HUES64 (cell line): ENCODE results near the gene RBMS3.

ENCODE experiments used
- H3K27ac ChIP-seq: 2 replicates; pipeline ENCODE4 v1.7.0; 2013; ENCODE audit warnings: low read depth, low read length, inconsistent platforms
- H3K27me3 ChIP-seq: 2 replicates; pipeline ENCODE4 v1.6.1; 2013; ENCODE audit warnings: mild to moderate bottlenecking, low read length; ENCODE audit not compliant: insufficient read depth
- H3K36me3 ChIP-seq: 2 replicates; pipeline ENCODE4 v1.6.1; 2013; ENCODE audit warnings: mild to moderate bottlenecking, low read length; ENCODE audit not compliant: insufficient read depth
- H3K4me1 ChIP-seq: 2 replicates; pipeline ENCODE4 v1.6.1; 2013; ENCODE audit warnings: mild to moderate bottlenecking, low read length, moderate library complexity; ENCODE audit not compliant: insufficient read depth
- H3K4me3 ChIP-seq: 2 replicates; pipeline ENCODE4 v1.5.1; 2013; ENCODE audit warnings: mild to moderate bottlenecking, low read length, moderate library complexity
- H3K9ac ChIP-seq: 2 replicates; pipeline ENCODE4 v1.6.1; 2013; ENCODE audit warnings: mild to moderate bottlenecking, low read depth, low read length
- H3K9me3 ChIP-seq: 2 replicates; pipeline ENCODE4 v1.6.1; 2013; ENCODE audit warnings: low read depth, low read length; ENCODE audit not compliant: insufficient read depth
- WGBS: fragments of 150-250, 120-280 bp; methylation state at CpG from one replicate; pipeline ENCODE4 v1.1.7; 2013; ENCODE audit warnings: missing lambda C conversion rate; 5-methylcytosine and 5-hydroxymethylcytosine counted together

The RBMS3 gene

DNA sequence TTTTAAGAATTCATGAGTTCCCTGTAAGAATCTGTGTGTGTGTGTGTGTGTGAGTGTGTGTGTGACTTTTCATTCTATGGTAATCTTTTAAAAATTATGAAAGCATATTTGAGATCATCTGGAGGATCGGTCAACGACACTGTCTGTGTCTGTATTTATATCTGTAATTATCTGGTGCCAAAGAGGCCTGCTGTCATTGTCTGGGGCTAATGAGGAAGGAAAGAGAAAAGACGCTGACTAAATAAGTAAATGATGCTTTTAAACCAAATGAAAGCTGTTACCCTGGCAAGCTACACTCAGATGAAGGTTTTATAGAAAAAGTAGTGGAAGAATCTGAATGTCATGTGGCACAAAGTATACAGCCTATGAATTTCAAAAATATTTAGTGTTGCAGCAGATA is 439.8 kb downstream of the RBMS3 start:
- WGBS: 95% methylated on average over 3 of the region's 3 CpGs
- Histone ChIP-seq H3K36me3 (no peaks in the 10 kb centered on the region), H3K27me3 (no peaks in the 10 kb centered on the region), H3K9me3 (no peaks in the 10 kb centered on the region), H3K27ac (no peak overlapping the region), H3K4me3 (no peak overlapping the region), H3K9ac (no peak overlapping the region), H3K4me1 (no peaks in the 10 kb centered on the region; the same call in 1 of the 2 replicates)

- H3K27ac ChIP-seq: no peak overlapping the region
- H3K27me3 ChIP-seq: no peaks in the 10 kb centered on the region
- no peak overlapping the region for H3K9ac ChIP-seq
- H3K4me1 ChIP-seq: no peaks in the 10 kb centered on the region; the same call in 1 of the 2 replicates
- H3K36me3 ChIP-seq: no peaks in the 10 kb centered on the region
- 100% methylated on average over 1 of the region's 2 CpGs for WGBS
- no peak overlapping the region for H3K4me3 ChIP-seq
- H3K9me3 ChIP-seq: no peaks in the 10 kb centered on the region
Observed at GRCh38 chr3:29721789-29722188, 440.9 kb downstream of the RBMS3 start.

GRCh38 chr3:29731050-29731449 is 450.2 kb downstream of the RBMS3 start:
- Histone ChIP-seq H3K4me3 (no peak overlapping the region), H3K36me3 (no peaks in the 10 kb centered on the region), H3K9me3 (no peaks in the 10 kb centered on the region), H3K4me1 (no peaks in the 10 kb centered on the region), H3K27ac (no peak overlapping the region), H3K27me3 (no peaks in the 10 kb centered on the region), H3K9ac (no peak overlapping the region)
- 100% methylated on average over 1 of the region's 1 CpG for WGBS

GRCh38 chr3:29741231-29741630 is 460.4 kb downstream of the RBMS3 start:
- Histone ChIP-seq H3K4me1 (peaks cover 13% of the 10 kb centered on the region; the same call in 1 of the 2 replicates), H3K36me3 (no peaks in the 10 kb centered on the region), H3K4me3 (no peak overlapping the region), H3K9me3 (no peaks in the 10 kb centered on the region), H3K27ac (no peak overlapping the region), H3K27me3 (no peaks in the 10 kb centered on the region), H3K9ac (no peak overlapping the region)
- WGBS: 92% methylated on average over 1 of the region's 1 CpG

DNA sequence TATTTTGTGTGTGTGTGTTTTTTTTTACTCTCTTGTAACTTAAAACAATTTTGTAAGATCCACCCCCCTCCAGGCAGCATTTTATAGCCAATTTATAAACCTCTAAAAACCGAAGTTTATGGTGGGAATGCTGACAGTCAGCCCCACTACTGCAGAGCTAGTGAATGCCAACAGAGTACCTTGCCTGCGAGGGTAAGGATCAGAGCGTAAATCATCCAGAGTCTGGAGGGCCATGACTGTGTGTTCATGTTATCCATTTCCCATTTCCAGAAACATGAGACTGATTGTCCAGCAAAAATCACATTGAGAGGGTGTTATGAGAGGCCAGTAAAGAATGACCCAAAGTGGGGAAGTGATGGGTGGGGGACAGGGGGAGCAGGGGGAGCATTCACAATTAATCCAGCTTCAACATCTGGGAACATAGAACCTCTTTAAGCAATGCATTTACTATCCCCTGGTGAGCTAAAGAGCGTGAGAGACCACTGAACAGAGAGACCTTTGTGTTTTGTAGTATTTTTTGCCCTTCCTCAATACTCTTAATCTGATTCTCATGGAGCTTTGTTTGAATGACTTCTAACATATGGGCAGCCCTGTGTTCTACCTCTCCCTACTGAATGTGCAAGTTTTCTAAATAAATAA is 464.5 kb downstream of the RBMS3 start:
- 95% methylated on average over 4 of the region's 4 CpGs for WGBS
- Histone ChIP-seq H3K9me3 (no peaks in the 10 kb centered on the region), H3K36me3 (no peaks in the 10 kb centered on the region), H3K27ac (no peak overlapping the region), H3K9ac (no peak overlapping the region), H3K4me3 (no peak overlapping the region), H3K27me3 (no peaks in the 10 kb centered on the region), H3K4me1 (peaks cover 11% of the 10 kb centered on the region; the same call in 1 of the 2 replicates)

DNA sequence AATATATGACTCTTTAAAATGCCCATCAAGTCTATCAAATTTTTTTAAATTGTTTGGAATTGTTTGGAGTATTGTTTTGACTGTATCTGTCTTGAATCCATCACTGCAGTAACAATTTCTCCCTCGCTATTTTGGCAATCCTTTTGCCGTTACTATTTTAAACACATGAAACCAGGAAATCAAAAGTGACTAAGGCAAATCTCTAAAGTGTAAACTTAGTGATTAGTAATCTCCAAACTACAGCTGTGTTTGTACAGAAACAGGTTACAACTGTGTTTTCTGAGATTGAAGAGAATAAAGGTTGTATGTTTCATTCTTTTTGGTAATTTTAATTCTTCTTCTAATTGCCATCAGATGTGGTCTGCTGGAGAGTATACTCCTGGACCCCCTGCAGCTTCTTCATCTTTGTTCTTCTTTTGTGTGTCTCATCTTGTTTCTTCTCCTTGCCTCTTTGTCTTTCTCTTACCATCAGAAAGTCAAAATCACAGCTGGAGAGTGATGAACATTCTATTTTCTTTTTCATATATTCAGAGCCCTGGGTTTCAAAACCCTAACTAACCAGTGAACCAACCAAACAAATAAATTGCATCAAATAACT is 465.4 kb downstream of the RBMS3 start:
- H3K36me3 ChIP-seq: no peaks in the 10 kb centered on the region
- H3K4me1 ChIP-seq: peaks cover 10% of the 10 kb centered on the region; the same call in 1 of the 2 replicates
- 100% methylated on average over 2 of the region's 2 CpGs for WGBS
- H3K9ac ChIP-seq: no peak overlapping the region
- H3K27ac ChIP-seq: no peak overlapping the region
- H3K4me3 ChIP-seq: no peak overlapping the region
- no peaks in the 10 kb centered on the region for H3K27me3 ChIP-seq
- H3K9me3 ChIP-seq: no peaks in the 10 kb centered on the region

DNA sequence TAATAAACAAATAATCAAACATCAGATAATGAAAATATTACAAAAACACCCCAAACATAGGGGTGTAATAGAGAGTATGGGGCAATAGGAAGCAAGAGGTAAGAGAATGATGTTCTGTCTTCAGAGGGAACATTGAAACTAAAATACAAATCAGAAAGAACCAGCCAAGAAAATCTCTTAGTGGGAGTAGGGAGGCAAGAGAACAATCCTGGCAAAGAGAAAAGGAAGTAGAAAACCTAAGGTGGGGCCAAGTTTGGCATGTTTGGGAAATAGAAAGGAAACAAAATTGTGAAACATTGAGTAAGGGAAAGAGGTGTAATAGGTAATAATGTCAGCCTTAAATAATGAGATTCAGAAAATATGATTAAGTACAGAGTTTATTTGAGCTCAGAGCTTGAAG is 467.1 kb downstream of the RBMS3 start:
- H3K4me1 ChIP-seq: peaks cover 10% of the 10 kb centered on the region; the same call in 1 of the 2 replicates
- H3K27ac ChIP-seq: no peak overlapping the region
- H3K9ac ChIP-seq: no peak overlapping the region
- no peak overlapping the region for H3K4me3 ChIP-seq
- H3K36me3 ChIP-seq: no peaks in the 10 kb centered on the region
- H3K27me3 ChIP-seq: no peaks in the 10 kb centered on the region
- no peaks in the 10 kb centered on the region for H3K9me3 ChIP-seq

- Histone ChIP-seq H3K9me3 (no peaks in the 10 kb centered on the region), H3K9ac (no peak overlapping the region), H3K27ac (no peak overlapping the region), H3K4me3 (no peak overlapping the region), H3K4me1 (peaks cover 4% of the 10 kb centered on the region), H3K27me3 (no peaks in the 10 kb centered on the region), H3K36me3 (no peaks in the 10 kb centered on the region)
- 86% methylated on average over 9 of the region's 9 CpGs for WGBS
Observed at GRCh38 chr3:29751647-29752314, 470.9 kb downstream of the RBMS3 start.

DNA sequence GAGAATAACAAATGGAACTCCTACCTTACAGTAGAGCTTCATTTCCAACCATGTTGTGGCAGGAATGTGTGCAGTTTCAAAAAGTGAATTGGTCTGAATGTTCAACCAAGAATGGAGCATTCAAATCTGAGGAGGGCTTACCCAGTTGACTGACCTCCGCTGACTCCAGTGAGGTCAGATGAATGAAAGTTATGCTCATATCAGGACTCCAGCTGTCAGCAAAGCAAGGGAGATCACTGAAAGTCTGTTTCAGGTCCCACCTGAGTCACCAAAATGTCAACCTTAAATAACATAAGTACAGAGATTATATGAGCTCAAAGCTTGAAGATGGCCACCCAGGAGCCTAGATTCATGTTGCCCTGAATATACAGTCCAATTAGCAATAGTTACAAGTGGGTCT is 473.5 kb downstream of the RBMS3 start:
- no peak overlapping the region for H3K27ac ChIP-seq
- H3K9me3 ChIP-seq: no peaks in the 10 kb centered on the region
- no peaks in the 10 kb centered on the region for H3K27me3 ChIP-seq
- peaks cover 22% of the 10 kb centered on the region for H3K4me1 ChIP-seq
- no peaks in the 10 kb centered on the region for H3K36me3 ChIP-seq
- WGBS: 95% methylated on average over 1 of the region's 1 CpG
- H3K9ac ChIP-seq: no peak overlapping the region
- H3K4me3 ChIP-seq: no peak overlapping the region

GRCh38 chr3:29755416-29755815 is 474.5 kb downstream of the RBMS3 start:
- Histone ChIP-seq H3K4me3 (no peak overlapping the region), H3K27ac (no peak overlapping the region), H3K4me1 (peaks cover 26% of the 10 kb centered on the region), H3K9ac (no peak overlapping the region), H3K27me3 (no peaks in the 10 kb centered on the region), H3K9me3 (no peaks in the 10 kb centered on the region), H3K36me3 (no peaks in the 10 kb centered on the region)
- 72% methylated on average over 1 of the region's 1 CpG for WGBS

- no peak overlapping the region for H3K27ac ChIP-seq
- no peaks in the 10 kb centered on the region for H3K9me3 ChIP-seq
- H3K9ac ChIP-seq: no peak overlapping the region
- WGBS: 96% methylated on average over 1 of the region's 1 CpG
- no peak overlapping the region for H3K4me3 ChIP-seq
- H3K4me1 ChIP-seq: peaks cover 26% of the 10 kb centered on the region
- no peaks in the 10 kb centered on the region for H3K27me3 ChIP-seq
- H3K36me3 ChIP-seq: no peaks in the 10 kb centered on the region
Observed at GRCh38 chr3:29757054-29757777, 476.3 kb downstream of the RBMS3 start.
